ENCODE measurements around the gene ELOVL6.
"Not testable (repeated sequence)": the region's sequence is repeated elsewhere in the genome, so short reads cannot be mapped to it uniquely, and the experiment has no call there.

Gene ELOVL6

DNA sequence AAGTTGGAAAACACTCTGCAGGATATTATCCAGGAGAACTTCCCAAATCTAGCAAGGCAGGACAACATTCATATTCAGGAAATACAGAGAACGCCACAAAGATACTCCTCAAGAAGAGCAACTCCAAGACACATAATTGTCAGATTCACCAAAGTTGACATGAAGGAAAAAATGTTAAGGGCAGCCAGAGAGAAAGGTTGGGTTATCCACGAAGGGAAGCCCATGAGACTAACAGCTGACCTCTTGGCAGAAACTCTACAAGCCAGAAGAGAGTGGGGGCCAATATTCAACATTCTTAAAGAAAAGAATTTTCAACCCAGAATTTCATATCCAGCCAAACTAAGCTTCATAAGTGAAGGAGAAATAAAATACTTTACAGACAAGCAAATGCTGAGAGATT is 120.3 kb downstream of the ELOVL6 start:
- H3K9me3 Mint-ChIP-seq; H3K27ac Mint-ChIP-seq; H3K36me3 Mint-ChIP-seq (ENCODE audit: low read depth); intact Hi-C loops (cut with micrococcal nuclease); H3K4me3 Mint-ChIP-seq; H3K4me1 Mint-ChIP-seq (ENCODE audit: low read depth): not testable (repeated sequence)
- H3K27me3 Mint-ChIP-seq = peaks cover 58% of the 10 kb centered on the region

DNA sequence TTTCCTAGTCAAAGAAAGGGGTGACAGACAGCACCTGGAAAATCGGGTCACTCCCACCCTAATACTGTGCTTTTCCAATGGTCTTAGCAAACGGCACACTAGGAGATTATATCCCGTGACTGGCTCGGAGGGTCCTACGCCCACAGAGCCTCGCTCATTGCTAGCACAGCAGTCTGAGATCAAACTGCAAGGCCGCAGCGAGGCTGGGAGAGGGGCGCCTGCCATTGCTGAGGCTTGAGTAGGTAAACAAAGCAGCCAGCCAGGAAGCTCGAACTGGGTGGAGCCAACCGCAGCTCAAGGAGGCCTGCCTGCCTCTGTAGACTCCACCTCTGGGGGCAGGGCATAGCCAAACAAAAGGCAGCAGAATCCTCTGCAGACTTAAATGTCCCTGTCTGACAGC is 121.6 kb downstream of the ELOVL6 start:
- H3K27ac Mint-ChIP-seq; H3K36me3 Mint-ChIP-seq (ENCODE audit: low read depth); intact Hi-C loops (cut with micrococcal nuclease); H3K9me3 Mint-ChIP-seq; H3K4me3 Mint-ChIP-seq; H3K4me1 Mint-ChIP-seq (ENCODE audit: low read depth): not testable (repeated sequence)
- peaks cover 64% of the 10 kb centered on the region for H3K27me3 Mint-ChIP-seq

DNA sequence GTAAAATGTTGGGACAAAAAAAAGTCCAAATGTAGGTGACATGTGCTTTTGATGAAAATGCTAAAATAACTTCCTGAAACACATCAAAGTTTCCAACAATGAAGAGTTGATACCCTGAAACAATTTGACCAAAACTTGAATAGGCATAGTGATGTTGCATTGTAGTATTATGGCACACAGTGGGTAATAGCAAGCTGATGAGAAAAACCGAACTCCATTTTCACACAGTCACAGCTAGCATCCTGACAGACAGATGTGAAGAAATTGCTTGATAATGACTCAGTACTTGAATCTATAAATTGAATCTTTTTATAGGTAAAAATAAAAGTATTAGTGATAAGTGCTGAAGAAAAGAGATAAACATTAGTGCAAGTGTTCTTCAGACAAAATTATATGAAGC is 122.5 kb downstream of the ELOVL6 start:
- Mint-ChIP-seq H3K27me3 (peaks cover 67% of the 10 kb centered on the region), H3K9me3 (peaks cover 10% of the 10 kb centered on the region), H3K4me3 (no peak overlapping the region), H3K36me3 (ENCODE audit: low read depth) (peaks cover 8% of the 10 kb centered on the region), H3K4me1 (ENCODE audit: low read depth) (peaks cover 7% of the 10 kb centered on the region), H3K27ac (no peak overlapping the region)
- intact Hi-C loops (cut with micrococcal nuclease) = no loop called here

GRCh38 chr4:110075083-110075738 is 123.2 kb downstream of the ELOVL6 start:
- intact Hi-C loops (cut with micrococcal nuclease) = no loop called here
- no peak overlapping the region for H3K27ac Mint-ChIP-seq
- peaks cover 7% of the 10 kb centered on the region for H3K4me1 Mint-ChIP-seq (ENCODE audit: low read depth)
- H3K9me3 Mint-ChIP-seq = peaks cover 10% of the 10 kb centered on the region
- H3K4me3 Mint-ChIP-seq = no peak overlapping the region
- H3K36me3 Mint-ChIP-seq (ENCODE audit: low read depth) = peaks cover 8% of the 10 kb centered on the region
- peaks cover 68% of the 10 kb centered on the region for H3K27me3 Mint-ChIP-seq

- Mint-ChIP-seq H3K4me3 (no peak overlapping the region), H3K9me3 (peaks cover 10% of the 10 kb centered on the region), H3K27me3 (peaks cover 71% of the 10 kb centered on the region), H3K36me3 (ENCODE audit: low read depth) (peaks cover 8% of the 10 kb centered on the region), H3K27ac (no peak overlapping the region), H3K4me1 (ENCODE audit: low read depth) (peaks cover 7% of the 10 kb centered on the region)
- intact Hi-C loops (cut with micrococcal nuclease) = no loop called here
Observed at GRCh38 chr4:110074570-110074969, 123.8 kb downstream of the ELOVL6 start.

GRCh38 chr4:110073053-110073845 is 125.2 kb downstream of the ELOVL6 start:
- intact Hi-C loops (cut with micrococcal nuclease) = no loop called here
- Mint-ChIP-seq H3K36me3 (ENCODE audit: low read depth) (peaks cover 8% of the 10 kb centered on the region), H3K9me3 (peaks cover 10% of the 10 kb centered on the region), H3K4me1 (ENCODE audit: low read depth) (peaks cover 7% of the 10 kb centered on the region), H3K27me3 (peaks cover 73% of the 10 kb centered on the region), H3K4me3 (no peak overlapping the region), H3K27ac (no peak overlapping the region)

- H3K36me3 Mint-ChIP-seq (ENCODE audit: low read depth) = no peaks in the 10 kb centered on the region
- H3K27me3 Mint-ChIP-seq = peaks cover 64% of the 10 kb centered on the region
Observed at GRCh38 chr4:110071466-110071865, 126.9 kb downstream of the ELOVL6 start.

GRCh38 chr4:110068248-110068647 is 130.2 kb downstream of the ELOVL6 start:
- Mint-ChIP-seq H3K27ac (no peak overlapping the region), H3K9me3 (no peaks in the 10 kb centered on the region), H3K36me3 (ENCODE audit: low read depth) (no peaks in the 10 kb centered on the region), H3K4me1 (ENCODE audit: low read depth) (no peaks in the 10 kb centered on the region), H3K4me3 (no peak overlapping the region), H3K27me3 (peaks cover 71% of the 10 kb centered on the region)
- intact Hi-C loops (cut with micrococcal nuclease) = no loop called here

More at GRCh38 chr4:110071466-110071865, 126.9 kb downstream of the ELOVL6 start:
- no peak overlapping the region for H3K27ac Mint-ChIP-seq
- no peaks in the 10 kb centered on the region for H3K9me3 Mint-ChIP-seq
- H3K4me1 Mint-ChIP-seq (ENCODE audit: low read depth) = peaks cover 7% of the 10 kb centered on the region
- no peak overlapping the region for H3K4me3 Mint-ChIP-seq
- intact Hi-C loops (cut with micrococcal nuclease) = no loop called here

- Mint-ChIP-seq H3K36me3 (ENCODE audit: low read depth) (no peaks in the 10 kb centered on the region), H3K4me1 (ENCODE audit: low read depth) (peaks cover 5% of the 10 kb centered on the region), H3K4me3 (no peak overlapping the region), H3K9me3 (no peaks in the 10 kb centered on the region), H3K27ac (no peak overlapping the region), H3K27me3 (peaks cover 76% of the 10 kb centered on the region)
- intact Hi-C loops (cut with micrococcal nuclease) = no loop called here
Observed at GRCh38 chr4:110064934-110065333, 133.5 kb downstream of the ELOVL6 start.

DNA sequence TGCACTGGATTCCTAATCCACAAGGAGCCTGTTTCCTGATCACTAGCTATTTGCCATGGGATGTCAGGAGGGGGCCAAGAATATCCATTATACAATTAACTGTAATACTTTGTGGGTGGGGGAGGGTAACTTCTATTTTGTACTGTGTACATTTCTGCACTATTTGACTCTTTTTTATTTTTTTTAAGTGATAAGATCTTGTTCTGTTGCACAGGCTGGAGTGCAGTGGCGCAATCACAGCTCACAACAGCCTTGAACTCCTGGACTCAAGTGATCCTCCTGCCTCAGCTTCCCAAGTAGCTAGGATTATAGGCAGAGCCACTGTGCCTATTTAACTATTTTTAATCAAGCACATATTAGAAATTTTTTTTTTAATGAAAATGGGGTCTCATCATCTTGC is 134.1 kb downstream of the ELOVL6 start:
- Mint-ChIP-seq H3K27me3 (peaks cover 73% of the 10 kb centered on the region), H3K4me1 (ENCODE audit: low read depth) (peaks cover 10% of the 10 kb centered on the region), H3K36me3 (ENCODE audit: low read depth) (no peaks in the 10 kb centered on the region), H3K27ac (no peak overlapping the region), H3K4me3 (no peak overlapping the region), H3K9me3 (no peaks in the 10 kb centered on the region)
- intact Hi-C loops (cut with micrococcal nuclease) = no loop called here

DNA sequence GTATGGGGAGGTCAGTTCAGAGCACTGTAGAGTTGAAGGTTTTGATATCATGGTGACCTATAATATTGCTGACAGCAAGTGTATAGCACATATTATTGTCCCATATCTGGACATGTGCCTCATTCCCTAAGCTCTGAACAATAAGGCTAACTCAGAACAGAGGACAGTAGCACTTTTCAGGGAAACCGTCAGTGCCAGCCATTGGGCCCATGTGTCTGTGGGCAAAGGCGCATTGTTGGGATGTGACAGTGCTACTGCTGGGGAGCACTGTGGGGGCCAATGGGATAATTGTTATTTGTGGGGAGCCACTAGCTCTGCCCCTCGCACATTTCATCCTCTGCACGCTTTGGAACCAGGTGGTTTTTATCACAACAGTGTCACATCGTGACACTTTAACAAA is 136.2 kb downstream of the ELOVL6 start:
- Mint-ChIP-seq H3K27me3 (peaks cover 77% of the 10 kb centered on the region), H3K9me3 (no peaks in the 10 kb centered on the region), H3K27ac (no peak overlapping the region), H3K4me1 (ENCODE audit: low read depth) (peaks cover 13% of the 10 kb centered on the region), H3K4me3 (no peak overlapping the region), H3K36me3 (ENCODE audit: low read depth) (no peaks in the 10 kb centered on the region)
- intact Hi-C loops (cut with micrococcal nuclease) = no loop called here

GRCh38 chr4:110061076-110061475 is 137.3 kb downstream of the ELOVL6 start:
- no peaks in the 10 kb centered on the region for H3K9me3 Mint-ChIP-seq
- H3K27ac Mint-ChIP-seq = no peak overlapping the region
- peaks cover 13% of the 10 kb centered on the region for H3K4me1 Mint-ChIP-seq (ENCODE audit: low read depth)
- H3K4me3 Mint-ChIP-seq = no peak overlapping the region
- peaks cover 81% of the 10 kb centered on the region for H3K27me3 Mint-ChIP-seq
- intact Hi-C loops (cut with micrococcal nuclease) = no loop called here
- H3K36me3 Mint-ChIP-seq (ENCODE audit: low read depth) = no peaks in the 10 kb centered on the region

GRCh38 chr4:110059556-110060191 is 138.7 kb downstream of the ELOVL6 start:
- Mint-ChIP-seq H3K4me3 (no peak overlapping the region), H3K9me3 (no peaks in the 10 kb centered on the region), H3K36me3 (ENCODE audit: low read depth) (no peaks in the 10 kb centered on the region), H3K27me3 (peaks cover 84% of the 10 kb centered on the region), H3K4me1 (ENCODE audit: low read depth) (peaks cover 13% of the 10 kb centered on the region), H3K27ac (no peak overlapping the region)
- intact Hi-C loops (cut with micrococcal nuclease) = loop anchor here (5.0 kb wide), 1 partner anchor 78 kb away; no protein-coding TSS in a partner anchor

GRCh38 chr4:110058677-110059076 is 139.7 kb downstream of the ELOVL6 start:
- H3K4me1 Mint-ChIP-seq (ENCODE audit: low read depth) = peaks cover 13% of the 10 kb centered on the region
- H3K4me3 Mint-ChIP-seq = no peak overlapping the region
- peaks cover 82% of the 10 kb centered on the region for H3K27me3 Mint-ChIP-seq
- H3K36me3 Mint-ChIP-seq (ENCODE audit: low read depth) = no peaks in the 10 kb centered on the region
- no peak overlapping the region for H3K27ac Mint-ChIP-seq
- intact Hi-C loops (cut with micrococcal nuclease) = loop anchor here (5.0 kb wide), 1 partner anchor 79 kb away; no protein-coding TSS in a partner anchor
- H3K9me3 Mint-ChIP-seq = no peaks in the 10 kb centered on the region
